Thyroid gland (tissue), 4 donors: Measurements from ENCODE around the gene OSBPL1A. TPM values are rescaled to one million over a fixed set of nuclear protein-coding genes. Genes with fewer than 3 reads are reported as not detected.
"Not testable (repeated sequence)": the region's sequence is repeated elsewhere in the genome, so short reads cannot be mapped to it uniquely, and the experiment has no call there.

Experiments used
- DNase-seq, 2 donors: peaks; one replicate each; pipeline ENCODE4 v3.0.0-alpha.2; 2019
- H3K27ac ChIP-seq, 3 donors: fragments of 200-600 bp; sonication (generic); 1 replicate in 2 of 3; 2 replicates in 1 of 3; pipeline ENCODE4 v1.5.1; 2016 to 2019; ENCODE audit warnings: mild to moderate bottlenecking in 1 of 3, moderate library complexity in 1 of 3
- H3K27me3 ChIP-seq: fragments of 200-600 bp; sonication (generic); one replicate; pipeline ENCODE4 v1.5.1; 2019
- H3K36me3 ChIP-seq, 2 donors: fragments of 200-600 bp; sonication (generic); one replicate each; pipeline ENCODE4 v1.5.1; 2016 to 2019
- H3K4me1 ChIP-seq, 2 donors: fragments of 200-600 bp; sonication (generic); one replicate each; pipeline ENCODE4 v1.5.1; 2017 to 2019
- H3K4me3 ChIP-seq, 3 donors: fragments of 200-600 bp; sonication (generic); replicated peaks in 1 of 3; 1 replicate in 2 of 3; 2 replicates in 1 of 3; pipeline ENCODE4 v1.5.1; 2016; ENCODE audit warnings: mild to moderate bottlenecking in 1 of 3
- H3K9me3 ChIP-seq: fragments of 200-600 bp; sonication (generic); one replicate; pipeline ENCODE4 v1.5.1; 2017
- CTCF ChIP-seq, 6 experiments: fragments of 200-600 bp in 3 of 6; fragments of 450-650 bp in 3 of 6; sonication (generic) in 3 of 6; IDR thresholded peaks; one replicate each; pipeline ENCODE4 v1.5.1; 2016 to 2019; ENCODE audit warnings: antibody characterized with exemption in 6 of 6, mild to moderate bottlenecking in 2 of 6, inconsistent platforms in 1 of 6, moderate library complexity in 1 of 6
- POLR2A ChIP-seq, 2 donors: fragments of 450-650 bp; IDR thresholded peaks; one replicate each; pipeline ENCODE4 v1.6.1; 2017; ENCODE audit warnings: antibody characterized with exemption in 2 of 2, mild to moderate bottlenecking in 2 of 2, moderate library complexity in 1 of 2
- WGBS, 2 donors: methylation state at CpG; one replicate each; pipeline ENCODE4 v1.1.5; 2017; 5-methylcytosine and 5-hydroxymethylcytosine counted together
- intact Hi-C: fragments of 100-400 bp; cut with DNase I; formaldehyde crosslinking; loops from one replicate; pipeline ENCODE4 v1.15.1; 2023
- total RNA-seq, 4 donors: library from RNA; depleted of rRNA; stranded (reverse); fragments of >200 nt; gene quantifications; one replicate each; pipeline ENCODE4 v1.2.3, GENCODE V29; 2016

OSBPL1A gene
- total RNA-seq, 4 donors from 2014 or later = 47.0 to 57.4 (median 48.2) TPM

GRCh38 chr18:24153397-24153796 is 244.2 kb downstream of the OSBPL1A start:
- no peak overlapping the region for H3K27ac ChIP-seq
- no peaks in the 10 kb centered on the region for H3K27me3 ChIP-seq
- 93 to 100% methylated on average over 3 of the region's 3 CpGs for WGBS, 2 donors
- intact Hi-C loops = no loop called here
- no peaks in the 10 kb centered on the region for H3K4me1 ChIP-seq
- H3K4me3 ChIP-seq = no peak overlapping the region
- H3K36me3 ChIP-seq = peaks cover 0 to 3% of the 10 kb centered on the region in 2 donors
- no peak for TF ChIP-seq CTCF (IDR thresholded peaks at IDR 0.05)
- TF ChIP-seq POLR2A (IDR thresholded peaks at IDR 0.05) = no peak
- no peaks in the 10 kb centered on the region for H3K9me3 ChIP-seq
- no peak for DNase-seq

GRCh38 chr18:24149591-24149990 is 248.0 kb downstream of the OSBPL1A start:
- DNase-seq, H3K4me1 ChIP-seq, intact Hi-C loops, H3K9me3 ChIP-seq, H3K36me3 ChIP-seq, H3K27me3 ChIP-seq, H3K27ac ChIP-seq, H3K4me3 ChIP-seq: not testable (repeated sequence)
- 92 to 97% methylated on average over 11 to 17 of the region's 28 CpGs for WGBS, 2 donors

GRCh38 chr18:24142376-24142775 is 255.2 kb downstream of the OSBPL1A start:
- Histone ChIP-seq H3K36me3 (no peaks in the 10 kb centered on the region), H3K9me3 (no peaks in the 10 kb centered on the region), H3K27ac (no peak overlapping the region), H3K27me3 (no peaks in the 10 kb centered on the region), H3K4me1 (peaks cover 0 to 11% of the 10 kb centered on the region in 2 donors), H3K4me3 (no peak overlapping the region)
- intact Hi-C loops = no loop called here
- no peak for DNase-seq
- no peak for TF ChIP-seq POLR2A (IDR thresholded peaks at IDR 0.05)
- no peak for TF ChIP-seq CTCF (IDR thresholded peaks at IDR 0.05)

- intact Hi-C loops = no loop called here
- WGBS, 2 donors = 96 to 99% methylated on average over 2 of the region's 2 CpGs
- Histone ChIP-seq H3K9me3 (no peaks in the 10 kb centered on the region), H3K4me1 (peaks cover 0 to 11% of the 10 kb centered on the region in 2 donors), H3K4me3 (no peak overlapping the region), H3K27ac (no peak overlapping the region), H3K36me3 (no peaks in the 10 kb centered on the region), H3K27me3 (no peaks in the 10 kb centered on the region)
- no peak for DNase-seq
- TF ChIP-seq POLR2A (IDR thresholded peaks at IDR 0.05) (no peak), CTCF (IDR thresholded peaks at IDR 0.05) (no peak)
Observed at GRCh38 chr18:24140697-24141096, 256.9 kb downstream of the OSBPL1A start.

- no peaks in the 10 kb centered on the region for H3K9me3 ChIP-seq
- WGBS, 2 donors = 4 to 7% methylated on average over 35 to 40 of the region's 63 CpGs
- H3K36me3 ChIP-seq = no peaks in the 10 kb centered on the region
- TF ChIP-seq POLR2A (IDR thresholded peaks at IDR 0.05) (peak in 1 of 2 donors; percentile 10), CTCF (IDR thresholded peaks at IDR 0.05) (no peak)
- no peaks in the 10 kb centered on the region for H3K27me3 ChIP-seq
- H3K27ac ChIP-seq = no peak within 1 kb of the TSS
- peak; percentile 43 to 53 for DNase-seq
- intact Hi-C loops = no loop called here
- H3K4me3 ChIP-seq = peak within 1 kb of the TSS in 2 of 3 donors; percentile 28 to 42
- H3K4me1 ChIP-seq = peaks cover 0 to 11% of the 10 kb centered on the region in 2 donors
Observed at GRCh38 chr18:24138789-24139616, 258.6 kb downstream of the OSBPL1A start, which contains the start of gene CABYR. Gene CABYR (plus strand): TSS chr18:24139062. CDS start chr18:24143115, 4,053 bp downstream.
